PC-3 (cell line): Measurements from ENCODE around the gene ADAMTSL1.

ENCODE experiments used
- EZH2 ChIP-seq: fragments of 300-600 bp; sonication (generic); IDR thresholded peaks from one replicate; pipeline ENCODE4 v1.6.1; 2017; ENCODE audit warnings: antibody characterized with exemption, mild to moderate bottlenecking, low read length; ENCODE audit not compliant: unreplicated experiment
- EZH2phosphoT487 ChIP-seq: fragments of 300-600 bp; sonication (generic); IDR thresholded peaks from 2 replicates; pipeline ENCODE4 v1.6.1; 2018; ENCODE audit warnings: mild to moderate bottlenecking, antibody characterized with exemption, low read length, borderline replicate concordance
- TF ChIP-seq, protein P1 (sequence below): fragments of 300-600 bp; sonication (generic); conservative IDR thresholded peaks from 2 replicates; pipeline ENCODE4 v1.5.1; 2017; ENCODE audit warnings: antibody characterized with exemption, low read depth, mild to moderate bottlenecking, low read length

DNA sequence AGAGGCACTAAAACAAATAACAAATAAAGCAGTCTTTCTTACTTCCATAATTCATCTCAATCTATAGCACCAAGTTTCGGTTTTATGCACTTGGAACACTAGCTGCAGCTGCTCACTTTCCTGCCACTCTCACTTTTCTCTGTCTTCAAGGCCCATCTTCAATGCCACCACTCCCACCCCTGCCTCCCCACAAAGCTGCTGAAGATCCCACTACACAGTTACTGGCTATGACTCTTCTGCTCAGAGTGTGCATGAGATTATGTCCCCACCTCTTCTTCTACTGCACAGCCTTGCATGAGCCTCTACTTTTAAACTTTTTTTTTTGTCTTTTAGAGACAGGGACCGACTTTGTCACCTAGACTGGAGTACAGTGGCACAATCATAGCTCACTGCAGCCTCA lies 481.7 kb downstream of the ADAMTSL1 start:
- TF ChIP-seq, protein P1, sequence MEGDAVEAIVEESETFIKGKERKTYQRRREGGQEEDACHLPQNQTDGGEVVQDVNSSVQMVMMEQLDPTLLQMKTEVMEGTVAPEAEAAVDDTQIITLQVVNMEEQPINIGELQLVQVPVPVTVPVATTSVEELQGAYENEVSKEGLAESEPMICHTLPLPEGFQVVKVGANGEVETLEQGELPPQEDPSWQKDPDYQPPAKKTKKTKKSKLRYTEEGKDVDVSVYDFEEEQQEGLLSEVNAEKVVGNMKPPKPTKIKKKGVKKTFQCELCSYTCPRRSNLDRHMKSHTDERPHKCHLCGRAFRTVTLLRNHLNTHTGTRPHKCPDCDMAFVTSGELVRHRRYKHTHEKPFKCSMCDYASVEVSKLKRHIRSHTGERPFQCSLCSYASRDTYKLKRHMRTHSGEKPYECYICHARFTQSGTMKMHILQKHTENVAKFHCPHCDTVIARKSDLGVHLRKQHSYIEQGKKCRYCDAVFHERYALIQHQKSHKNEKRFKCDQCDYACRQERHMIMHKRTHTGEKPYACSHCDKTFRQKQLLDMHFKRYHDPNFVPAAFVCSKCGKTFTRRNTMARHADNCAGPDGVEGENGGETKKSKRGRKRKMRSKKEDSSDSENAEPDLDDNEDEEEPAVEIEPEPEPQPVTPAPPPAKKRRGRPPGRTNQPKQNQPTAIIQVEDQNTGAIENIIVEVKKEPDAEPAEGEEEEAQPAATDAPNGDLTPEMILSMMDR: no peak
- TF ChIP-seq EZH2: no peak
- no peak for TF ChIP-seq EZH2phosphoT487
